VCaP (cell line): ENCODE results near the gene KPTN.

ENCODE experiments used
- H3K27ac ChIP-seq: fragments of 450-650 bp; 2 replicates; pipeline ENCODE4 v1.5.1; 2017
- TF ChIP-seq, protein P1 (sequence below): fragments of 450-650 bp; conservative IDR thresholded peaks from 2 replicates; pipeline ENCODE4 v1.5.1; 2017; ENCODE audit warnings: mild to moderate bottlenecking, moderate library complexity

The KPTN gene

DNA sequence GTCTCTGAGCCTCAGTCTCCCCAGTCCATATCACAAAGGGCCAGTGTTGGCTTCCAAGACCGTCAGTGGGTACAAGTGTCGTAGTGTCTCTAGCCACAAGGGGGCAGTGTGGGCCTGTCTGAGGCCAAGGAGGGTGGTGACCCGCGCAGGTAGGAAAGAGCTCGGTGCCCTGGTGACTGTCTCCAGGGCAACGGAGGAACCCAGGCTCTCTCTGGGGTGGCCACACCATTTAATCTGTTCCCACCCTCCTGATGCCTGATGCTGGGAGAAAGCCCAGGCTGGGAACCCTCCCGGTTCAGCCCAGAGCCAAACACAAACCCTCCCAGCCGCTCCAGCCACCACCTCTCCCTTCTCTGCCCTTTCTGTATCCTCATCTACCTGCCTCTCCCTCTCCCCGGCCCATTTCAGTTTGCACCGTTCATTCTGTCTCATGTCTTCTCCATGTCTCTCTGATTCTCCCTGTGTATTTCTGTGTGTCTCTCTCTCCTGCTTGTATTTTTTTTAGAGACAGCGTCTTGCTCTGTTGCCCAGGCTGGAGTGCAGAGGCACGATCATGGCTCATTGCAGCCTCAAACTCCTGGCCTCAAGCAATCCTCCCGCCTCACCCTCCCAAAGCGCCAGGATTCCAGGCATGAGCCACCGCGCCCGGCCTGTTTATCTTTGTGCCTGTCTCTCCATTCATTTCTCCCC is 47.2 kb downstream of the KPTN start:
- H3K27ac ChIP-seq, result no peak overlapping the region
- TF ChIP-seq, protein P1, sequence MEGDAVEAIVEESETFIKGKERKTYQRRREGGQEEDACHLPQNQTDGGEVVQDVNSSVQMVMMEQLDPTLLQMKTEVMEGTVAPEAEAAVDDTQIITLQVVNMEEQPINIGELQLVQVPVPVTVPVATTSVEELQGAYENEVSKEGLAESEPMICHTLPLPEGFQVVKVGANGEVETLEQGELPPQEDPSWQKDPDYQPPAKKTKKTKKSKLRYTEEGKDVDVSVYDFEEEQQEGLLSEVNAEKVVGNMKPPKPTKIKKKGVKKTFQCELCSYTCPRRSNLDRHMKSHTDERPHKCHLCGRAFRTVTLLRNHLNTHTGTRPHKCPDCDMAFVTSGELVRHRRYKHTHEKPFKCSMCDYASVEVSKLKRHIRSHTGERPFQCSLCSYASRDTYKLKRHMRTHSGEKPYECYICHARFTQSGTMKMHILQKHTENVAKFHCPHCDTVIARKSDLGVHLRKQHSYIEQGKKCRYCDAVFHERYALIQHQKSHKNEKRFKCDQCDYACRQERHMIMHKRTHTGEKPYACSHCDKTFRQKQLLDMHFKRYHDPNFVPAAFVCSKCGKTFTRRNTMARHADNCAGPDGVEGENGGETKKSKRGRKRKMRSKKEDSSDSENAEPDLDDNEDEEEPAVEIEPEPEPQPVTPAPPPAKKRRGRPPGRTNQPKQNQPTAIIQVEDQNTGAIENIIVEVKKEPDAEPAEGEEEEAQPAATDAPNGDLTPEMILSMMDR, result peak; percentile 94

DNA sequence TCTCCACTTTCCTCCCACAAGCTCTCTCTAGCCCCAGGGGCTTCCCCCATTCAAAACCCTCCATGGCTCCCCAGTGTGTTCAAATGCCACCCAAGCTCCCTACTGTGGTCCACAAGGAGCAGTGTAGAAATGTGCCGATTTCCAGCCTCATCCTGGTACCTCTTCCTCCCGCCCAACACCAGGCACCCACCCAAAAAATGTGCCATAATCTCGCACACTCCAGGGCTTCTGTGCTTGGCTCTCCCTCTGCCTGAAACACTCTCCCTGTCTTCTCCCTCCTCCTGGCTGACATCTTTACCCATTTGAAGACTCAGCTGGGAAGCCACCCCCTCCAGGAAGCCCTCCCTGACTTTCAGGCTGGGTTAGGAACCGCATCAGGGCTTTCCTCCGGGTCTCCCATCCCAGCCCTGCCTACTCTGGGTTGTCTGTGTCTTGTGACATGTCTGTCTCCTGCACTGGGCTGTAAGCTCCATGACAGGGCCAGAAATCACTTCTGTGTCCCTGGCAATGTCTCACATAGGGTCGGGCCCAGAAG is 48.1 kb downstream of the KPTN start:
- TF ChIP-seq, protein P1, result no peak

DNA sequence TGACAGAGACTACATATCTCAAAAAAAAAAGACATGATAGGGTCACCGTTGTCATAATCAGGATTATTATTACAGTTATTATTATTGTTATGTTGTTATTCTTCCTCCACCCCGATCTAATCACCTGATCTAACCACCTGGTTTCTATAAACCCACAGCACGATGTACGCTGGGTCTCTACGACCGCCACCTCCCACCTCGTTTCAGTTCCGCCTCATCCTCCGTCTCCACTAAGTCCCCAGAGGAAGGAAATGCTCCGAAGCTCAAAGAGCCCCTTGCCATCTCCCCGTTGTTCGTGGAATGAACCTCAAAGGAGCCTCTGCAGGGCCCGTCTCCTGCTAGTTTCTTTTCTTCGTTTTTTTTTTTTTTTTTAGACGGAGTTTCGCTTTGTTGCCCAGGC is 48.8 kb downstream of the KPTN start:
- no peak overlapping the region for H3K27ac ChIP-seq
- TF ChIP-seq, protein P1, result no peak

More for the DNA sequence above, 48.1 kb downstream of the KPTN start:
- H3K27ac ChIP-seq, result no peak overlapping the region

DNA sequence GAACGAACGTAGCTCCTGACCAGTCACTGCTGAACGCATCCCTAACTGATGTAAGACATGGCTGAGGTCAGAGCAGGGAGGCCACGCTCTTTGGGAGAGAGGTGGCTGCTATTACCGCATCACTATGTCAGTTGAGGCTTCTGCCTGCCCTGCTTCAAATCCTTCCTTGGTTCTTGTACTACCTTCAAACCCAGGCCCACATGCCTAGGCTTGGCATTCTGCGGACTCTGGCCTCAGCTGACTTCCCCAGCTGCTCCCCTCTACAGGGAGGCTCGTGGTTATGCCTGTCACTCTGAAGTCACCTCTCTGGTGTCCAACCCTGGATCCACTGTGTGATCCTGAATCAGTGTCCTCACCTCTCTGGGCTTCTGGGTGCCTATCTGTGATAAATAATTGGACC is 49.9 kb downstream of the KPTN start:
- H3K27ac ChIP-seq, result no peak overlapping the region
- TF ChIP-seq, protein P1, result no peak

DNA sequence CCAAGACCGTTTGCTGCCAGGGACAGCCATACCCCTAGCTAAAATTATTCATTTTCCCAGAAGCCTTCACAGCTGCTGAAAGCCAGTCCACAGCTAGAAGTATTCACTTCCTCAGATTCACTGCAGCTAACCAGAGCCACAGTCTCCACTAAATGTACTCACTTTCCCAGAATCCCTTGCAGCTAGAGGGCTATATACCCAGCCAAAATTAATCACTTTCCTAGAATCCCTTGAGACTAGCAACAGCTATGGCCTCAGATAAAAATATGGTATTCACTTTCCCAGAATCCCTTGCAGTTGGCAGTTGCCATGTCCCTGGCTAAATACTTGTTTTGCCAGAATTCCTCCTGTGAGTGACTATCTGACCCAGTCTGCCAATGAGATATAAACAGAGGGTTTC is 50.9 kb downstream of the KPTN start:
- TF ChIP-seq, protein P1, result no peak
- no peak overlapping the region for H3K27ac ChIP-seq

DNA sequence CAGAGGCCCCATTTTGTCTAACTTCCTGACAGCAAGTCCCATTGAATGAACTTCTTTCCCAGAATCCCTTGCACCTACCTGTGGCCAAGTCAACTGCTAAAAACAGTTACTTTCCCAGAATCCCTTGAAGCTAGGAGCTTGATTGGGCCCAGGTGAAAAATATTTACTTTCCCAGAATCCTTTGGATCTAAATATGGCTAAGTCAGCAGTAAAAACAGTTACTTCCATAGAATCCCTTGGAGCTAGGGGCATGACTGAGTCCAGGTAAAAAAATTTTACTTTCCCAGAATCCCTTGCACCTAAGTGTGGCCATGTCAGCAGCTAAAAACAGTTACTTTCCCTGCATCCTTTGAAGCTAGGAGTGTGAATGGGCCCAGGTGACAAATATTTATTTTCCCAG is 51.5 kb downstream of the KPTN start:
- TF ChIP-seq, protein P1, result no peak
- H3K27ac ChIP-seq, result no peak overlapping the region

DNA sequence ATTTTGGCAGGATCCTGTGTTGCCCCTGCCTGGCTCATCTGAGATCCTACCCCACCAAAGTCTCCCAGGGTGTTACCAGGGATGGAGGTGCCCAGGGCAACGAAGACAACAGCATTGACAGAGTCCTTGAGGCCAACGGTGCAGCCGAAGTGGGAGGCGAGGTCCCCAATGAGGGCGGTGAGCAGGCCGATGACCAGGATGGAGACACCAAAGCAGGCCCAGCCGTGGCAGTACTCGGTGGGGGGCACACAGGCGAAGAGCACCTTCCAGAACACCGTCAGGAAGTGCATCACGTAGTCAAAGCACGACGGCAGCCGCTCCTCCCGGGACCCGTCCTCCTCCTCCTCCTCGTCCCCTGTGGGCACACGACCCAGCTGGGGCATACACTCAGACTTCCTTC is 51.9 kb downstream of the KPTN start:
- TF ChIP-seq, protein P1, result no peak

More for the DNA sequence above, 51.9 kb downstream of the KPTN start:
- no peak overlapping the region for H3K27ac ChIP-seq
